ENCODE results near the gene CCM2.

Gene CCM2

GRCh38 chr7:45000093-45001032 lies at the start of gene CCM2:
Gene CCM2, plus strand, starts transcription at chr7:45000201. Its CDS starts 133 bp downstream, at chr7:45000334.
- DNase-seq (ENCODE audit: low read depth in 2 of 2), result no peak

- no peak for DNase-seq (ENCODE audit: low read depth in 2 of 2)
These were observed 46.8 kb upstream of the CCM2 start for GRCh38 chr7:44953156-44953555.

GRCh38 chr7:44955733-44956132 lies 44.3 kb upstream of the CCM2 start:
- no peak for DNase-seq (ENCODE audit: low read depth in 2 of 2)

- no peak for DNase-seq (ENCODE audit: low read depth in 2 of 2)
These were observed 43.7 kb upstream of the CCM2 start for GRCh38 chr7:44956157-44956766.

- DNase-seq (ENCODE audit: low read depth in 2 of 2), result no peak
These were observed 41.2 kb upstream of the CCM2 start for GRCh38 chr7:44958645-44959344.

- DNase-seq (ENCODE audit: low read depth in 2 of 2), result no peak
These were observed 40.5 kb upstream of the CCM2 start for GRCh38 chr7:44959433-44959951.

- DNase-seq (ENCODE audit: low read depth in 2 of 2), result no peak
These were observed 39.9 kb upstream of the CCM2 start for GRCh38 chr7:44960011-44960580.

GRCh38 chr7:44961844-44962482 lies 38.0 kb upstream of the CCM2 start:
- no peak for DNase-seq (ENCODE audit: low read depth in 2 of 2)

- DNase-seq (ENCODE audit: low read depth in 2 of 2), result no peak
These were observed 37.3 kb upstream of the CCM2 start for GRCh38 chr7:44962483-44963251.

- no peak for DNase-seq (ENCODE audit: low read depth in 2 of 2)
These were observed 36.4 kb upstream of the CCM2 start for GRCh38 chr7:44963364-44964290.

- no peak for DNase-seq (ENCODE audit: low read depth in 2 of 2)
These were observed 35.6 kb upstream of the CCM2 start for GRCh38 chr7:44964384-44964830.

GRCh38 chr7:44964831-44965440 lies 35.1 kb upstream of the CCM2 start:
- no peak for DNase-seq (ENCODE audit: low read depth in 2 of 2)

GRCh38 chr7:44965441-44965903 lies 34.5 kb upstream of the CCM2 start:
- DNase-seq (ENCODE audit: low read depth in 2 of 2), result no peak

- DNase-seq (ENCODE audit: low read depth in 2 of 2), result no peak
These were observed 33.9 kb upstream of the CCM2 start for GRCh38 chr7:44965937-44966730.

- DNase-seq (ENCODE audit: low read depth in 2 of 2), result no peak
These were observed 33.1 kb upstream of the CCM2 start for GRCh38 chr7:44966731-44967538.

- DNase-seq (ENCODE audit: low read depth in 2 of 2), result no peak
These were observed 32.2 kb upstream of the CCM2 start for GRCh38 chr7:44967571-44968446.
